ENCODE results near the gene SRPX. TPM values are rescaled to one million over a fixed set of nuclear protein-coding genes. Genes with fewer than 3 reads are reported as not detected.

Gene SRPX
- total RNA-seq, 1 donor from 2014 or later = 60.1 TPM

DNA sequence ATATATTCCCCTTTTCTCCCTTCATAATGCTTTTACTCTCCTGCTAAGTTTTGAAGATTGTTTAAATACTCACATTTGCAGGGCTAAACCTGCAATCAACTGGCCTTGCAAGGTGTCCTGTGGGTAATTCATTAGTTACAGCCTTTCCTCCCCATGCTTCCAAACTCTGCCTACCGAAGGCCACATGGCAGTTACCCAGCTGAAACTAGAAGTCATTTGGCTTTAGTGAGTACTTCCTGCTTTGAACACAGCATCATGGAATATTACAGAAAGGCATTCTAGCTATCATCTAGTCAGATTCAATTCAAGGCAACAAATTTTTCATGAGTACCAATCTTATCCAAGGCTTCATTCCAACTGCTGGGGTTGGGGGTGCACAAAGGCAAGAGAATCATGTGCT is 55.6 kb downstream of the SRPX start:
- Histone ChIP-seq H3K27me3 (ENCODE audit: insufficient read depth, low read length) (no peaks in the 10 kb centered on the region), H3K9ac (ENCODE audit: low read length) (no peak overlapping the region), H2AFZ (ENCODE audit: low read depth, low read length) (no peak overlapping the region), H3K4me3 (ENCODE audit: insufficient read depth, low read depth, low read length) (no peak overlapping the region), H3K4me2 (ENCODE audit: low read length) (no peak overlapping the region), H3K27ac (ENCODE audit: low read depth, low read length) (no peak overlapping the region), H3K36me3 (ENCODE audit: insufficient read depth, low read length) (peaks cover 3% of the 10 kb centered on the region), H4K20me1 (ENCODE audit: insufficient read depth, low read length) (no peaks in the 10 kb centered on the region), H3K9me3 (ENCODE audit: insufficient read depth, low read depth, low read length) (no peaks in the 10 kb centered on the region), H3K79me2 (ENCODE audit: insufficient read depth, low read length) (no peaks in the 10 kb centered on the region), H3K4me1 (ENCODE audit: insufficient read depth, low read length) (no peaks in the 10 kb centered on the region)
- no peaks in the 10 kb centered on the region for H3K9me3 Mint-ChIP-seq (ENCODE audit: unreplicated experiment)
- no peaks in the 10 kb centered on the region for H3K4me1 Mint-ChIP-seq (ENCODE audit: low read depth, unreplicated experiment)
- DNase-seq (ENCODE audit: low read depth) = no peak
- no peak for TF ChIP-seq CTCF (IDR thresholded peaks at IDR 0.05; ENCODE audit: insufficient read depth, low read depth, low read length)
- TF ChIP-seq EZH2 (IDR thresholded peaks at IDR 0.05; ENCODE audit: insufficient read depth, low read length) = no peak
- no peak overlapping the region for H3K27ac Mint-ChIP-seq (ENCODE audit: unreplicated experiment)
- no peak overlapping the region for H3K4me3 Mint-ChIP-seq (ENCODE audit: unreplicated experiment)
- no peaks in the 10 kb centered on the region for H3K27me3 Mint-ChIP-seq (ENCODE audit: low read depth, unreplicated experiment)
- no peaks in the 10 kb centered on the region for H3K36me3 Mint-ChIP-seq (ENCODE audit: low read depth, unreplicated experiment)
- no peak for FAIRE-seq

- H3K27me3 Mint-ChIP-seq (ENCODE audit: low read depth, unreplicated experiment) = no peaks in the 10 kb centered on the region
Observed at GRCh38 chrX:38163193-38163592, 57.5 kb downstream of the SRPX start.

More at GRCh38 chrX:38163193-38163592, 57.5 kb downstream of the SRPX start:
- Histone ChIP-seq H3K4me1 (ENCODE audit: insufficient read depth, low read length) (no peaks in the 10 kb centered on the region), H3K9me3 (ENCODE audit: insufficient read depth, low read depth, low read length) (no peaks in the 10 kb centered on the region), H3K9ac (ENCODE audit: low read length) (no peak overlapping the region), H3K27me3 (ENCODE audit: insufficient read depth, low read length) (no peaks in the 10 kb centered on the region), H3K27ac (ENCODE audit: low read depth, low read length) (no peak overlapping the region), H3K4me3 (ENCODE audit: insufficient read depth, low read depth, low read length) (no peak overlapping the region), H2AFZ (ENCODE audit: low read depth, low read length) (no peak overlapping the region), H4K20me1 (ENCODE audit: insufficient read depth, low read length) (no peaks in the 10 kb centered on the region), H3K36me3 (ENCODE audit: insufficient read depth, low read length) (peaks cover 4% of the 10 kb centered on the region), H3K79me2 (ENCODE audit: insufficient read depth, low read length) (no peaks in the 10 kb centered on the region), H3K4me2 (ENCODE audit: low read length) (no peak overlapping the region)
- Mint-ChIP-seq H3K36me3 (ENCODE audit: low read depth, unreplicated experiment) (no peaks in the 10 kb centered on the region), H3K4me3 (ENCODE audit: unreplicated experiment) (no peak overlapping the region), H3K4me1 (ENCODE audit: low read depth, unreplicated experiment) (no peaks in the 10 kb centered on the region), H3K27ac (ENCODE audit: unreplicated experiment) (no peak overlapping the region), H3K9me3 (ENCODE audit: unreplicated experiment) (no peaks in the 10 kb centered on the region)
- TF ChIP-seq CTCF (IDR thresholded peaks at IDR 0.05; ENCODE audit: insufficient read depth, low read depth, low read length) (no peak), EZH2 (IDR thresholded peaks at IDR 0.05; ENCODE audit: insufficient read depth, low read length) (no peak)
- FAIRE-seq = peak; percentile 20
- no peak for DNase-seq (ENCODE audit: low read depth)

Measured in astrocyte (in vitro differentiated cells and primary cell).